Measurements from ENCODE around the gene BMP4.

Gene BMP4

GRCh38 chr14:53900499-53900898 lies 56.1 kb downstream of the BMP4 start:
- peaks cover 35% of the 10 kb centered on the region for H3K27me3 Mint-ChIP-seq
- H3K4me1 Mint-ChIP-seq = no peaks in the 10 kb centered on the region
- no peak overlapping the region for H3K27ac Mint-ChIP-seq
- H3K4me3 Mint-ChIP-seq = no peak overlapping the region
- peaks cover 5% of the 10 kb centered on the region for H3K9me3 Mint-ChIP-seq
- H3K36me3 Mint-ChIP-seq = no peaks in the 10 kb centered on the region
- no peak for ATAC-seq

All from stimulated activated memory B cell treated with anti-CD40 and anti-IgM and Interleukin-4, amounts not matched to agents 10 μg/mL and 1 μg/mL and 100 μg/mL, for 72 hours (primary cell).